Measurements from ENCODE around the gene OR5T2.

GRCh38 chr11:56234155-56234554 is at the start of gene OR5T2:
- TF ChIP-seq CTCF (IDR thresholded peaks at IDR 0.05; ENCODE audit: low read depth, low read length) (no peak), POLR2A (IDR thresholded peaks at IDR 0.05; ENCODE audit: extremely low read depth, insufficient read length) (no peak), MAX (IDR thresholded peaks at IDR 0.05; ENCODE audit: low read depth, low read length) (no peak)

Data from NB4 (cell line).